Central memory CD8-positive, alpha-beta T cell (primary cell): Measurements from ENCODE around the gene PALB2.
A peak's percentile ranks its signal among the peaks of the same experiment; 100 is the strongest.
"Not testable (repeated sequence)": the region's sequence is repeated elsewhere in the genome, so short reads cannot be mapped to it uniquely, and the experiment has no call there.

ENCODE experiments used
- ATAC-seq: fragments of 150-1000 bp; cut with Tn5 transposase; replicated peaks from 2 replicates; pipeline ENCODE4 v1.10.0; 2022; ENCODE audit warnings: mild to moderate bottlenecking, moderate FRiP score, moderate number of reproducible peaks; ENCODE audit not compliant: poor library complexity, severe bottlenecking; ENCODE audit errors: extremely low read depth
- DNase-seq, 2 donors: peaks; one replicate each; pipeline ENCODE4 v3.0.0; 2021; ENCODE audit warnings: low spot score in 2 of 2
- H3K27ac Mint-ChIP-seq: one replicate; pipeline ENCODE4 v1.8.0; 2022; ENCODE audit warnings: low read depth, mild to moderate bottlenecking, moderate library complexity, mixed read lengths
- H3K27me3 Mint-ChIP-seq: one replicate; pipeline ENCODE4 v1.8.0; 2022; ENCODE audit warnings: mixed read lengths
- H3K36me3 Mint-ChIP-seq: one replicate; pipeline ENCODE4 v1.8.0; 2022; ENCODE audit warnings: mild to moderate bottlenecking, moderate library complexity, mixed read lengths; ENCODE audit not compliant: insufficient read depth
- H3K4me1 Mint-ChIP-seq: one replicate; pipeline ENCODE4 v1.8.0; 2022; ENCODE audit warnings: mixed read lengths
- H3K4me3 Mint-ChIP-seq: one replicate; pipeline ENCODE4 v1.8.0; 2022; ENCODE audit warnings: mild to moderate bottlenecking, moderate library complexity, mixed read lengths
- H3K9me3 Mint-ChIP-seq: one replicate; pipeline ENCODE4 v1.8.0; 2022; ENCODE audit warnings: mixed read lengths

PALB2 gene

GRCh38 chr16:23631874-23632273 lies 9.2 kb downstream of the PALB2 start:
- not testable (repeated sequence) for H3K27me3 Mint-ChIP-seq, DNase-seq, H3K9me3 Mint-ChIP-seq, H3K27ac Mint-ChIP-seq, H3K4me1 Mint-ChIP-seq, H3K4me3 Mint-ChIP-seq, ATAC-seq
- H3K36me3 Mint-ChIP-seq = peaks cover 29% of the 10 kb centered on the region

- Mint-ChIP-seq H3K9me3 (no peaks in the 10 kb centered on the region), H3K27ac (no peak overlapping the region), H3K4me1 (peaks cover 6% of the 10 kb centered on the region), H3K4me3 (no peak overlapping the region), H3K27me3 (no peaks in the 10 kb centered on the region), H3K36me3 (peaks cover 36% of the 10 kb centered on the region)
- ATAC-seq (no peak), DNase-seq (no peak)
These were observed 11.6 kb downstream of the PALB2 start for GRCh38 chr16:23629516-23629915.

- Mint-ChIP-seq H3K9me3 (no peaks in the 10 kb centered on the region), H3K4me1 (no peaks in the 10 kb centered on the region), H3K27me3 (no peaks in the 10 kb centered on the region), H3K4me3 (no peak overlapping the region), H3K27ac (no peak overlapping the region), H3K36me3 (peaks cover 53% of the 10 kb centered on the region)
- ATAC-seq = no peak
- no peak for DNase-seq
These were observed 17.0 kb downstream of the PALB2 start for GRCh38 chr16:23624092-23624491.

- Mint-ChIP-seq H3K27me3 (no peaks in the 10 kb centered on the region), H3K27ac (no peak overlapping the region), H3K4me3 (no peak overlapping the region), H3K4me1 (no peaks in the 10 kb centered on the region), H3K9me3 (no peaks in the 10 kb centered on the region), H3K36me3 (peaks cover 32% of the 10 kb centered on the region)
- DNase-seq (no peak), ATAC-seq (no peak)
These were observed 25.3 kb downstream of the PALB2 start for GRCh38 chr16:23615805-23616204.

GRCh38 chr16:23611936-23612335 lies 29.2 kb downstream of the PALB2 start:
- ATAC-seq (no peak), DNase-seq (no peak)
- H3K36me3 Mint-ChIP-seq = peaks cover 13% of the 10 kb centered on the region
- no peaks in the 10 kb centered on the region for H3K27me3 Mint-ChIP-seq
- no peaks in the 10 kb centered on the region for H3K4me1 Mint-ChIP-seq
- no peak overlapping the region for H3K4me3 Mint-ChIP-seq
- H3K9me3 Mint-ChIP-seq = no peaks in the 10 kb centered on the region
- H3K27ac Mint-ChIP-seq = no peak overlapping the region

- not testable (repeated sequence) for H3K4me1 Mint-ChIP-seq, H3K4me3 Mint-ChIP-seq, H3K27me3 Mint-ChIP-seq, H3K27ac Mint-ChIP-seq, H3K9me3 Mint-ChIP-seq, ATAC-seq, DNase-seq, H3K36me3 Mint-ChIP-seq
These were observed 30.2 kb downstream of the PALB2 start for GRCh38 chr16:23610905-23611304.

GRCh38 chr16:23609929-23610328 lies 31.2 kb downstream of the PALB2 start:
- peaks cover 6% of the 10 kb centered on the region for H3K36me3 Mint-ChIP-seq
- no peak for DNase-seq
- no peaks in the 10 kb centered on the region for H3K9me3 Mint-ChIP-seq
- ATAC-seq = no peak
- no peak overlapping the region for H3K4me3 Mint-ChIP-seq
- no peaks in the 10 kb centered on the region for H3K4me1 Mint-ChIP-seq
- no peaks in the 10 kb centered on the region for H3K27me3 Mint-ChIP-seq
- no peak overlapping the region for H3K27ac Mint-ChIP-seq

- no peak for DNase-seq
- peaks cover 10% of the 10 kb centered on the region for H3K36me3 Mint-ChIP-seq
- no peak for ATAC-seq
These were observed 32.9 kb downstream of the PALB2 start for GRCh38 chr16:23608194-23608593.

GRCh38 chr16:23607726-23608125 lies 33.4 kb downstream of the PALB2 start:
- no peak for ATAC-seq
- Mint-ChIP-seq H3K9me3 (no peaks in the 10 kb centered on the region), H3K27ac (no peak overlapping the region), H3K27me3 (no peaks in the 10 kb centered on the region), H3K4me3 (no peak overlapping the region), H3K36me3 (peaks cover 10% of the 10 kb centered on the region), H3K4me1 (no peaks in the 10 kb centered on the region)
- DNase-seq = no peak

More at GRCh38 chr16:23608194-23608593, 32.9 kb downstream of the PALB2 start:
- H3K9me3 Mint-ChIP-seq = no peaks in the 10 kb centered on the region
- H3K27me3 Mint-ChIP-seq = no peaks in the 10 kb centered on the region
- no peak overlapping the region for H3K4me3 Mint-ChIP-seq
- no peak overlapping the region for H3K27ac Mint-ChIP-seq
- H3K4me1 Mint-ChIP-seq = no peaks in the 10 kb centered on the region

- Mint-ChIP-seq H3K4me3 (peak overlapping the region; percentile 51), H3K27ac (peak overlapping the region; percentile 49), H3K27me3 (no peaks in the 10 kb centered on the region), H3K36me3 (peaks cover 15% of the 10 kb centered on the region), H3K9me3 (no peaks in the 10 kb centered on the region), H3K4me1 (peaks cover 20% of the 10 kb centered on the region)
- ATAC-seq (no peak), DNase-seq (no peak)
These were observed 43.9 kb downstream of the PALB2 start for GRCh38 chr16:23597003-23597756.

- Mint-ChIP-seq H3K27me3 (no peaks in the 10 kb centered on the region), H3K9me3 (no peaks in the 10 kb centered on the region), H3K4me1 (peaks cover 29% of the 10 kb centered on the region), H3K4me3 (peak within 1 kb of the TSS; percentile 77), H3K36me3 (peaks cover 13% of the 10 kb centered on the region), H3K27ac (peak within 1 kb of the TSS; percentile 49)
- DNase-seq (peak; percentile 83 to 92), ATAC-seq (peak; percentile 98)
These were observed 45.0 kb downstream of the PALB2 start, which contains the start of gene NDUFAB1 for GRCh38 chr16:23595951-23596720. TSS of gene NDUFAB1 (minus strand) at chr16:23596316. CDS start at chr16:23596290, 26 bp downstream.

GRCh38 chr16:23595246-23595950 lies 45.7 kb downstream of the PALB2 start:
- DNase-seq (no peak), ATAC-seq (no peak)
- Mint-ChIP-seq H3K27ac (peak overlapping the region; percentile 49), H3K27me3 (no peaks in the 10 kb centered on the region), H3K4me3 (peak overlapping the region; percentile 77), H3K9me3 (no peaks in the 10 kb centered on the region), H3K36me3 (peaks cover 8% of the 10 kb centered on the region), H3K4me1 (peaks cover 29% of the 10 kb centered on the region)
